Upper lobe of left lung (tissue), 6 donors: ENCODE results near the gene PACSIN3. TPM values are rescaled to one million over a fixed set of nuclear protein-coding genes. Genes with fewer than 3 reads are reported as not detected.

Experiments
- ATAC-seq, 2 donors: fragments of 200-7000 bp; cut with Tn5 transposase; one replicate each; pipeline ENCODE4 v1.9.1; 2022; ENCODE audit warnings: mild to moderate bottlenecking in 2 of 2, moderate library complexity in 2 of 2; ENCODE audit not compliant: low FRiP score in 2 of 2
- DNase-seq, 2 donors: peaks; one replicate each; pipeline ENCODE4 v3.0.0-alpha.2; 2019 to 2020
- H3K27ac ChIP-seq, 4 donors: fragments of 200-600 bp; sonication (generic); one replicate each; pipeline ENCODE4 v1.5.1; 2016 to 2019
- H3K27me3 ChIP-seq, 4 donors: fragments of 200-600 bp; sonication (generic); one replicate each; pipeline ENCODE4 v1.5.1; 2017 to 2019
- H3K36me3 ChIP-seq, 4 donors: fragments of 200-600 bp; sonication (generic); one replicate each; pipeline ENCODE4 v1.5.1; 2016 to 2019
- H3K4me1 ChIP-seq, 4 donors: fragments of 200-600 bp; sonication (generic); one replicate each; pipeline ENCODE4 v1.5.1; 2018 to 2019
- H3K4me3 ChIP-seq, 4 donors: fragments of 200-600 bp; sonication (generic); one replicate each; pipeline ENCODE4 v1.5.1; 2017 to 2019; ENCODE audit warnings: mild to moderate bottlenecking in 2 of 4, moderate library complexity in 1 of 4
- H3K9me3 ChIP-seq, 4 donors: fragments of 200-600 bp; sonication (generic); one replicate each; pipeline ENCODE4 v1.5.1; 2018 to 2019
- CTCF ChIP-seq, 6 experiments: fragments of 450-650 bp in 4 of 6; fragments of 200-600 bp in 2 of 6; sonication (generic) in 2 of 6; IDR thresholded peaks; one replicate each; pipeline ENCODE4 v1.5.1; 2016 to 2019; ENCODE audit warnings: antibody characterized with exemption in 6 of 6
- EP300 ChIP-seq, 4 donors: sonication (generic); formaldehyde crosslinking; IDR thresholded peaks; one replicate each; pipeline ENCODE4 v1.5.1; 2017; ENCODE audit warnings: antibody characterized with exemption in 4 of 4, control low read depth in 2 of 4
- POLR2A ChIP-seq, 4 donors: fragments of 450-650 bp; IDR thresholded peaks; one replicate each; pipeline ENCODE4 v1.5.1; 2016 to 2017; ENCODE audit warnings: antibody characterized with exemption in 4 of 4, mild to moderate bottlenecking in 2 of 4
- POLR2AphosphoS5 ChIP-seq, 2 donors: sonication (generic); formaldehyde crosslinking; IDR thresholded peaks; one replicate each; pipeline ENCODE4 v1.5.1; 2017; ENCODE audit warnings: antibody characterized with exemption in 2 of 2
- WGBS, 2 donors: methylation state at CpG; one replicate each; pipeline ENCODE4 v1.1.5; 2017 to 2018; 5-methylcytosine and 5-hydroxymethylcytosine counted together
- total RNA-seq, 6 donors: library from RNA; depleted of rRNA in 4 of 6; stranded (reverse); fragments of >200 nt in 4 of 6; gene quantifications; one replicate each; pipeline versions ENCODE4 v1.1.0 to v1.2.1, GENCODE V29; 2016 to 2021
- donor health status: DM: no; HTN: no; CAD: no; lungs with moderate emphysema.
- donor health status: DM: no; HTN: yes; CAD: no; lungs with severe emphysema.

PACSIN3 gene
- total RNA-seq, 6 donors from 2014 or later: 26.8 to 97.4 (median 52.8) TPM

DNA sequence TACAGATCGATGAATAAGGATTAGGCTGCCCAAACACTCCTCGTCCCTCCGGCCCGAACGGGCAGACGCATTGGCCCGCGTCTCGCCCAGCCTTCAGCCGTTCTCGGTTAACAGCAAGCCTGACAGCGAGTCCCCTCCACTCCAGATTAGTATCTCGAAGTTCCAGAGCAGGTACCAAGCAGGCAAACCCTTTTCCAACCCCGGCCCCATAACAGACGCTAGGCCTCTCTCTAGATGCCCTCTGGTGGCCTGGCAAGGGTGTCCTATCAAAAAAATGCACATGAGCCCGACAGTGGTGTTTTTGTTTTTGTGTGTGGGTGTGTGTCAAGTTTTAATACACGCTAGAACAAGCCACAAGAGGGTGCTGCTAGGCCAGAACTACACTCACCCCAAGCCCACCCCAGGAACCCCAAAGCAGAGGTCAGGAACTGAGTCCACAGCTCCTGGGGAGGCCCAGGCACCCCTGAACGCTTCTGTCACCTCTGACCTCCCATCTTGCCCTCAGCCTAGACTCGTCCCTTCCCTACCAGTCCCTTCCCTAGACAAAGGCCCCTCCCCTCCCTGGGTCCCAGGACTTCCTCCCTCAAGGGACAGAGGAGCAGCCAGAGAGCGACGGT lies 8.9 kb downstream of the PACSIN3 start:
- no peaks in the 10 kb centered on the region for H3K27me3 ChIP-seq

GRCh38 chr11:47176328-47177228 lies 9.7 kb downstream of the PACSIN3 start, which contains the start of gene ARFGAP2:
Gene ARFGAP2, minus strand, starts transcription at chr11:47176879. Its CDS starts 26 bp downstream, at chr11:47176853.
- 0 to 1% methylated on average over 9 to 66 of the region's 89 CpGs for WGBS, 2 donors
- Histone ChIP-seq H3K36me3 (peaks cover 4 to 46% (median 36%) of the 10 kb centered on the region in 4 donors), H3K27ac (peak within 1 kb of the TSS; percentile 94 to 98 (median 97)), H3K4me1 (peaks cover 28 to 41% (median 28%) of the 10 kb centered on the region in 4 donors), H3K4me3 (peak within 1 kb of the TSS; percentile 86 to 99 (median 98)), H3K9me3 (no peaks in the 10 kb centered on the region), H3K27me3 (no peaks in the 10 kb centered on the region)
- ATAC-seq (peak; percentile 96 to 98), DNase-seq (peak; percentile 98 to 99)
- TF ChIP-seq POLR2A (IDR thresholded peaks at IDR 0.05) (peak in 3 of 4 donors; percentile 42 to 67 (median 48)), EP300 (IDR thresholded peaks at IDR 0.05) (peak in 2 of 4 donors; percentile 51 to 62), POLR2AphosphoS5 (IDR thresholded peaks at IDR 0.05) (peak; percentile 62 to 81), CTCF (IDR thresholded peaks at IDR 0.05) (peak in 1 of 6 experiments; percentile 11)

More for the DNA sequence above, 8.9 kb downstream of the PACSIN3 start:
- DNase-seq (peak in 1 of 2 donors; percentile 73), ATAC-seq (peak; percentile 79 to 81)
- TF ChIP-seq CTCF (IDR thresholded peaks at IDR 0.05) (peak; percentile 46 to 80 (median 71)), POLR2AphosphoS5 (IDR thresholded peaks at IDR 0.05) (no peak), EP300 (IDR thresholded peaks at IDR 0.05) (no peak), POLR2A (IDR thresholded peaks at IDR 0.05) (peak in 1 of 4 donors; percentile 18)
- 0 to 4% methylated on average over 2 to 21 of the region's 21 CpGs for WGBS, 2 donors
- peak overlapping the region; percentile 4 to 99 (median 92) for H3K4me3 ChIP-seq
- H3K4me1 ChIP-seq: peaks cover 28 to 41% (median 28%) of the 10 kb centered on the region in 4 donors
- no peaks in the 10 kb centered on the region for H3K9me3 ChIP-seq
- H3K27ac ChIP-seq: peak overlapping the region; percentile 94 to 98 (median 97)
- H3K36me3 ChIP-seq: peaks cover 4 to 39% (median 28%) of the 10 kb centered on the region in 4 donors

GRCh38 chr11:47175746-47176327 lies 10.4 kb downstream of the PACSIN3 start:
- TF ChIP-seq POLR2A (IDR thresholded peaks at IDR 0.05): no peak
- no peak for TF ChIP-seq POLR2AphosphoS5 (IDR thresholded peaks at IDR 0.05)
- TF ChIP-seq EP300 (IDR thresholded peaks at IDR 0.05): no peak
- no peak for TF ChIP-seq CTCF (IDR thresholded peaks at IDR 0.05)
- Histone ChIP-seq H3K27ac (peak overlapping the region; percentile 94 to 98 (median 97)), H3K4me1 (peaks cover 28 to 41% (median 28%) of the 10 kb centered on the region in 4 donors), H3K4me3 (peak overlapping the region; percentile 86 to 99 (median 98)), H3K36me3 (peaks cover 11 to 54% (median 43%) of the 10 kb centered on the region in 4 donors), H3K27me3 (no peaks in the 10 kb centered on the region), H3K9me3 (no peaks in the 10 kb centered on the region)
- ATAC-seq (no peak), DNase-seq (no peak)
- 32 to 37% methylated on average over 13 to 14 of the region's 14 CpGs for WGBS, 2 donors

DNA sequence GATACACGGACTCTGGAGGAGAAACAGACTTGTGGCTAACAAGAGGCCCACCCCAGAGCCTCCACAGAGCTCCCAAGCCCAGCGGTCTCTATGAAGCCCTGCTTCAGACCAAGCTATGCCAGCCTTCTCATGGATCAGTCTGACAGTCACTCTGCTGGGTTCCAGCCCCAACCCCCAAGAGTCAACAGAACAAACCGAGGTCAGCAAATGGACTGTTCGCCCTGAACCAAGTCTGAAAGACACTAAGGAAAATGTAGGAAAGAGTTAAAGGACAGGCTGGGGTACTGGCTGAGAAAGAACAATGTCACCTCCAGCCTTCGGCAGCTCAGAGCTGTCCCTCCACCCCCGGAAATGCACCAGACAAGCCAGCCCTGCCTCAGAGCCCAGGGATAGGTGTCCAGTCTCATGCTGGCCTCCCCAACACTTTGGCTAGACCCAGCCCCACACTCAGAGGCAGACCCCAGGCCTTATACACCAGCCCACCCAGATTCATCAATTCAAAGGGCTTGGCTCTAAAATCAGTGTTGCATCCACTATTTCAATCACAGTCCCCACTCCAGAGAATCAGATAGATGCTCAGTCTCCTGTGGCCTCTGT lies 13.4 kb downstream of the PACSIN3 start:
- Histone ChIP-seq H3K9me3 (no peaks in the 10 kb centered on the region), H3K27me3 (no peaks in the 10 kb centered on the region), H3K27ac (no peak overlapping the region), H3K4me3 (no peak overlapping the region), H3K36me3 (peaks cover 25 to 72% (median 69%) of the 10 kb centered on the region in 4 donors), H3K4me1 (peaks cover 23 to 38% (median 24%) of the 10 kb centered on the region in 4 donors)
- 81 to 89% methylated on average over 4 to 6 of the region's 6 CpGs for WGBS, 2 donors
- no peak for DNase-seq
- ATAC-seq: no peak
- TF ChIP-seq POLR2A (IDR thresholded peaks at IDR 0.05): no peak
- TF ChIP-seq POLR2AphosphoS5 (IDR thresholded peaks at IDR 0.05): no peak
- TF ChIP-seq CTCF (IDR thresholded peaks at IDR 0.05): no peak
- TF ChIP-seq EP300 (IDR thresholded peaks at IDR 0.05): no peak
